EH (cell line): ENCODE results near the gene EFNA2.
"Not testable (repeated sequence)": the region's sequence is repeated elsewhere in the genome, so short reads cannot be mapped to it uniquely, and the experiment has no call there.

Experiments used
- DNase-seq: peaks from one replicate; pipeline ENCODE4 v3.0.0-alpha.2; 2015; ENCODE audit warnings: low read depth

Gene EFNA2

GRCh38 chr19:1298235-1298634 is 12.6 kb downstream of the EFNA2 start:
- DNase-seq = no peak

- no peak for DNase-seq
Observed at GRCh38 chr19:1299801-1300200, 14.1 kb downstream of the EFNA2 start.

GRCh38 chr19:1300744-1301490 is 15.2 kb downstream of the EFNA2 start:
- DNase-seq = no peak

- no peak for DNase-seq
Observed at GRCh38 chr19:1302533-1303239, 17.0 kb downstream of the EFNA2 start.

GRCh38 chr19:1304197-1304924 is 18.7 kb downstream of the EFNA2 start:
- DNase-seq = no peak

GRCh38 chr19:1305354-1305753 is 19.7 kb downstream of the EFNA2 start:
- DNase-seq = not testable (repeated sequence)

- no peak for DNase-seq
Observed at GRCh38 chr19:1307320-1307719, 21.6 kb downstream of the EFNA2 start.

- no peak for DNase-seq
Observed at GRCh38 chr19:1307755-1308303, 22.2 kb downstream of the EFNA2 start.

- DNase-seq = no peak
Observed at GRCh38 chr19:1308718-1309117, 23.0 kb downstream of the EFNA2 start.

- DNase-seq = no peak
Observed at GRCh38 chr19:1309977-1310852, 24.5 kb downstream of the EFNA2 start.

GRCh38 chr19:1310853-1311180 is 25.1 kb downstream of the EFNA2 start:
- DNase-seq = no peak

GRCh38 chr19:1311543-1312091 is 25.9 kb downstream of the EFNA2 start:
- no peak for DNase-seq

- DNase-seq = peak; percentile 64
Observed at GRCh38 chr19:1312767-1313694, 27.4 kb downstream of the EFNA2 start.

- DNase-seq = no peak
Observed at GRCh38 chr19:1313695-1314613, 28.3 kb downstream of the EFNA2 start.

GRCh38 chr19:1315470-1316166 is 29.9 kb downstream of the EFNA2 start:
- DNase-seq = peak; percentile 51

- no peak for DNase-seq
Observed at GRCh38 chr19:1316466-1316865, 30.8 kb downstream of the EFNA2 start.

- DNase-seq = no peak
Observed at GRCh38 chr19:1317274-1318003, 31.8 kb downstream of the EFNA2 start.
